Mammary epithelial cell (primary cell): ENCODE results near the gene KLHL5.

Experiments
- EZH2 ChIP-seq: IDR thresholded peaks from 2 replicates; pipeline ENCODE4 v1.6.1; 2012; ENCODE audit warnings: low read length, inconsistent platforms, borderline replicate concordance
- TF ChIP-seq, protein P1 (sequence below), 2 donors: IDR thresholded peaks in 1 of 2; conservative IDR thresholded peaks in 1 of 2; 2 replicates each; pipeline ENCODE4 v1.5.1; 2011 to 2012; ENCODE audit warnings: inconsistent platforms in 2 of 2, low read length in 2 of 2, mild to moderate bottlenecking in 2 of 2, control low read depth in 1 of 2, low read depth in 1 of 2; ENCODE audit not compliant: insufficient read depth in 1 of 2; ENCODE audit errors: extremely low read depth in 1 of 2

DNA sequence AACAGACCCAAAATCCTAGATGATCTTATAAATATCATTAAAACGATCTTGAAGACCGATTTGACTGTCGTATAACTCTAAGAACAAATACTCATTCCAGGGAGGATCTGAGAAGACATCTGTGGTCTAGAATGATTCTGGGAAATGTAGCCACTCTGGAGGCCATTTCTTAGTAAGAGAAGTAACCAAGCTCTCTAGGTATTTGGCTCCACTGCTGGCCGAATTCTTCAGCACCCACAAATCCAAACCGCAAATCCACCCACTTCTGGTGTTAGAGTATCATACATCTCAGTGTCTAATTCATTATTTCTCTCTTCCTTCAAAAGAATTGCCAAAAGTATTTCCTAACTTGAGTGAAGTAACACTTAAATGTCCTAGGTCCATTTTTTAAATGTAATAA lies 23.9 kb downstream of the KLHL5 start:
- TF ChIP-seq, protein P1, sequence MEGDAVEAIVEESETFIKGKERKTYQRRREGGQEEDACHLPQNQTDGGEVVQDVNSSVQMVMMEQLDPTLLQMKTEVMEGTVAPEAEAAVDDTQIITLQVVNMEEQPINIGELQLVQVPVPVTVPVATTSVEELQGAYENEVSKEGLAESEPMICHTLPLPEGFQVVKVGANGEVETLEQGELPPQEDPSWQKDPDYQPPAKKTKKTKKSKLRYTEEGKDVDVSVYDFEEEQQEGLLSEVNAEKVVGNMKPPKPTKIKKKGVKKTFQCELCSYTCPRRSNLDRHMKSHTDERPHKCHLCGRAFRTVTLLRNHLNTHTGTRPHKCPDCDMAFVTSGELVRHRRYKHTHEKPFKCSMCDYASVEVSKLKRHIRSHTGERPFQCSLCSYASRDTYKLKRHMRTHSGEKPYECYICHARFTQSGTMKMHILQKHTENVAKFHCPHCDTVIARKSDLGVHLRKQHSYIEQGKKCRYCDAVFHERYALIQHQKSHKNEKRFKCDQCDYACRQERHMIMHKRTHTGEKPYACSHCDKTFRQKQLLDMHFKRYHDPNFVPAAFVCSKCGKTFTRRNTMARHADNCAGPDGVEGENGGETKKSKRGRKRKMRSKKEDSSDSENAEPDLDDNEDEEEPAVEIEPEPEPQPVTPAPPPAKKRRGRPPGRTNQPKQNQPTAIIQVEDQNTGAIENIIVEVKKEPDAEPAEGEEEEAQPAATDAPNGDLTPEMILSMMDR (conservative IDR thresholded peaks at IDR 0.05 in 1 of 2, IDR thresholded peaks at IDR 0.05 in 1 of 2; ENCODE audit: extremely low read depth in 1 of 2, insufficient read depth in 1 of 2, low read depth in 1 of 2, low read length in 2 of 2), result peak in 1 of 2 donors; percentile 3
- TF ChIP-seq EZH2, result no peak
